HUDEP-2 (cell line): ENCODE measurements around the gene SNED1.

Experiments
- DNase-seq, 76 experiments: peaks; one replicate each; lab custom pipeline; 2025; ENCODE audit not compliant: unreplicated experiment in 76 of 76; lab: John Stamatoyannopoulos, UW

The SNED1 gene

GRCh38 chr2:241141214-241141770, 142.9 kb downstream of the SNED1 start:
- no peak for DNase-seq

DNA sequence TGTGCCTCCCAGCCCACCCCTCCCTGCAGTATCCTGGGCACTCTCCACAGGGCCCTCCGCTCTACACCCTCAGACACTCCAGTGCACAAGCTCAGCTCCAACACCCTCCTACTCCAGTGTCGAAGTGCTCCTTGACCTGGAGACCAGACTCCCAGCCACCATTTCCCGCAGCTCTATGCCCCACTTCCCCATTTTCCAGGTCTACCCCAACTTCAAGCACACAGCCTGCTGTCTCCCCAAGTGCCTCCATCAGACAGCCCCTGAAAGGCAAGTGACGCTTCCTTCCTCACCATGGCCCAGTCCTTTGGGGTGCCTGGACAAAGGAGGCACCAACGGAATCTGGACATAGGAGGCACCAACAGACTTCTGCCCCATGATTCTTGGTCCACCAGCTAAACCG, 143.6 kb downstream of the SNED1 start:
- DNase-seq = no peak

GRCh38 chr2:241142593-241142992, 144.2 kb downstream of the SNED1 start:
- DNase-seq = no peak
